A549 (cell line): Measurements from ENCODE around the gene SVIL. TPM values are rescaled to one million over a fixed set of nuclear protein-coding genes. Genes with fewer than 3 reads are reported as not detected.
A peak's percentile ranks its signal among the peaks of the same experiment; 100 is the strongest.

Source experiments
- ATAC-seq, 2 experiments: fragments of 200-7000 bp in 1 of 2; fragments of >200 bp in 1 of 2; cut with Nextera tagmentation in 1 of 2; cut with Tn5 transposase in 1 of 2; 3 replicates each; pipeline versions ENCODE4 v1.8.0 to v1.9.1; 2018 to 2020; ENCODE audit warnings: mild to moderate bottlenecking in 1 of 2, moderate library complexity in 1 of 2
- CTCF ChIA-PET: fragments of 300-600 bp; sonication (Branson Sonifier 250); formaldehyde crosslinking; extraction: SDS; loops from one replicate; lab custom pipeline; 2021; ENCODE audit warnings: antibody characterized with exemption, inconsistent platforms; lab: Yijun Ruan, JAX
- POLR2A ChIA-PET: fragments of 350-600 bp; formaldehyde crosslinking; extraction: SDS; loops from one replicate; lab custom pipeline; 2021; ENCODE audit warnings: antibody characterized with exemption, inconsistent platforms; lab: Yijun Ruan, JAX
- DNase-seq, 2 experiments: peaks; one replicate each; pipeline versions ENCODE4 v3.0.0 to v3.0.0-alpha.2; 2011 to 2016; ENCODE audit warnings: low read depth in 1 of 2, low spot score in 1 of 2
- FAIRE-seq: peaks from 2 replicates; lab custom pipeline; 2011; peaks lifted over from hg19 to GRCh38; lab: Jason Lieb, UNC
- H3K27ac ChIP-seq, 2 experiments: fragments of >200 bp; sonication (Bioruptor Twin); formaldehyde crosslinking; 3 replicates each; pipeline ENCODE4 v1.5.1; 2016 to 2017
- H3K4me1 ChIP-seq: fragments of >200 bp; sonication (Bioruptor Twin); formaldehyde crosslinking; 3 replicates; pipeline ENCODE4 v1.6.1; 2016
- H3K4me2 ChIP-seq: fragments of >200 bp; sonication (Bioruptor Twin); formaldehyde crosslinking; 3 replicates; pipeline ENCODE4 v1.6.1; 2016
- H3K4me3 ChIP-seq: fragments of >200 bp; sonication (Bioruptor Twin); formaldehyde crosslinking; 3 replicates; pipeline ENCODE4 v1.5.1; 2016
- H3K9me3 ChIP-seq: fragments of >200 bp; sonication (Bioruptor Twin); formaldehyde crosslinking; 3 replicates; pipeline ENCODE4 v1.6.1; 2016
- CBX2 ChIP-seq: fragments of 200-600 bp; sonication (generic); IDR thresholded peaks from 2 replicates; pipeline ENCODE4 v1.6.1; 2016; ENCODE audit warnings: low read depth, mild to moderate bottlenecking, borderline replicate concordance
- CBX8 ChIP-seq: fragments of 200-600 bp; sonication (generic); IDR thresholded peaks from 2 replicates; pipeline ENCODE4 v1.6.1; 2016
- CHD4 ChIP-seq: fragments of 200-600 bp; sonication (generic); IDR thresholded peaks from 2 replicates; pipeline ENCODE4 v1.6.1; 2016; ENCODE audit warnings: antibody characterized with exemption, mild to moderate bottlenecking, borderline replicate concordance
- EHF ChIP-seq: fragments of 250-450 bp; sonication (Bioruptor Pico); IDR thresholded peaks from 2 replicates; pipeline ENCODE4 v1.5.0; 2020; ENCODE audit warnings: mild to moderate bottlenecking
- ELK1 ChIP-seq: fragments of 150-350 bp; IDR thresholded peaks from 2 replicates; pipeline ENCODE4 v1.6.1; 2014; ENCODE audit warnings: low read depth, mild to moderate bottlenecking, low read length
- FOSB ChIP-seq: fragments of 250-450 bp; sonication (Bioruptor Pico); IDR thresholded peaks from 2 replicates; pipeline ENCODE4 v1.5.0; 2020; ENCODE audit warnings: mild to moderate bottlenecking, moderate library complexity
- FOSL2 ChIP-seq, 2 experiments: fragments of 450-650 bp in 1 of 2; fragments of >200 bp in 1 of 2; sonication (Bioruptor Twin) in 1 of 2; formaldehyde crosslinking; IDR thresholded peaks; 2 replicates each; pipeline versions ENCODE4 v1.5.0 to v1.6.1; 2016 to 2020; ENCODE audit warnings: mild to moderate bottlenecking in 1 of 2, moderate library complexity in 1 of 2
- HES2 ChIP-seq: fragments of >200 bp; sonication (Bioruptor Twin); formaldehyde crosslinking; IDR thresholded peaks from 2 replicates; pipeline ENCODE4 v1.6.1; 2016
- HOXA7 ChIP-seq: fragments of 250-450 bp; sonication (Bioruptor Pico); IDR thresholded peaks from 2 replicates; pipeline ENCODE4 v1.5.0; 2020; ENCODE audit warnings: mild to moderate bottlenecking, moderate library complexity
- JUNB ChIP-seq: fragments of >200 bp; sonication (Bioruptor Twin); formaldehyde crosslinking; IDR thresholded peaks from 2 replicates; pipeline ENCODE4 v1.6.1; 2016
- KDM1A ChIP-seq: fragments of 200-600 bp; sonication (generic); IDR thresholded peaks from 2 replicates; pipeline ENCODE4 v1.6.1; 2016; ENCODE audit warnings: low read depth, mild to moderate bottlenecking
- MAFK ChIP-seq: fragments of 450-650 bp; IDR thresholded peaks from 2 replicates; pipeline ENCODE4 v1.6.1; 2014; ENCODE audit not compliant: partially characterized antibody
- NPAS2 ChIP-seq: fragments of 250-450 bp; sonication (Bioruptor Pico); IDR thresholded peaks from 2 replicates; pipeline ENCODE4 v1.8.0; 2022; ENCODE audit warnings: mild to moderate bottlenecking, moderate library complexity, borderline replicate concordance
- PHF8 ChIP-seq: fragments of 200-600 bp; sonication (generic); IDR thresholded peaks from 2 replicates; pipeline ENCODE4 v1.6.1; 2016; ENCODE audit warnings: low read depth, mild to moderate bottlenecking, antibody characterized with exemption, moderate library complexity, borderline replicate concordance
- REST ChIP-seq: fragments of 200-600 bp; sonication (generic); IDR thresholded peaks from 2 replicates; pipeline ENCODE4 v1.6.1; 2016; ENCODE audit warnings: antibody characterized with exemption, mild to moderate bottlenecking, moderate library complexity
- RNF2 ChIP-seq: fragments of 200-600 bp; sonication (generic); IDR thresholded peaks from 2 replicates; pipeline ENCODE4 v1.6.1; 2016; ENCODE audit warnings: low read depth, mild to moderate bottlenecking, antibody characterized with exemption, moderate library complexity, borderline replicate concordance
- SREBF2 ChIP-seq: fragments of 450-650 bp; IDR thresholded peaks from 2 replicates; pipeline ENCODE4 v1.6.1; 2014; ENCODE audit warnings: mild to moderate bottlenecking, moderate library complexity
- WGBS: methylation state at CpG from one replicate; pipeline ENCODE4 v1.1.6; 2017; ENCODE audit errors: missing lambda C conversion rate; 5-methylcytosine and 5-hydroxymethylcytosine counted together
- polyA plus RNA-seq, 4 experiments: library from polyadenylated mRNA; depleted of rRNA in 3 of 4; stranded (reverse); fragments of >200 nt; fragmentation: RNase III in 1 of 4; extraction: RNeasy Plus Mini Kit Qiagen cat#74134 plus additional on column Dnase treatment in 1 of 4; gene quantifications; 2 replicates in 3 of 4; 3 replicates in 1 of 4; pipeline ENCODE4 v1.2.3, GENCODE V29; 2011 to 2017
- TF ChIP-seq, protein P1 (sequence below): fragments of >200 bp; sonication (Bioruptor Twin); formaldehyde crosslinking; IDR thresholded peaks from 3 replicates; pipeline ENCODE4 v1.6.1; 2016

Gene SVIL
- polyA plus RNA-seq, 2 of the 4 experiments (the other 2 are of a cell fraction) = 12.0 to 20.4 TPM

GRCh38 chr10:29621161-29621560 is 13.6 kb downstream of the SVIL start:
- ChIA-PET POLR2A (no interaction called here), CTCF (interaction anchor here (1.1 to 4.1 kb wide), 4 partner anchors 15 to 114 kb away, joined by 3 to 14 read pairs (median 7); no protein-coding TSS in a partner anchor)
- Histone ChIP-seq H3K27ac (peak overlapping the region in 1 of 2 experiments; percentile 58; a peak in 3 of 6 replicates), H3K4me2 (no peak overlapping the region; the same call in 2 of the 3 replicates), H3K9me3 (no peaks in the 10 kb centered on the region), H3K4me1 (peaks cover 40% of the 10 kb centered on the region), H3K4me3 (no peak overlapping the region)
- WGBS = 43% methylated on average over 7 of the region's 7 CpGs
- TF ChIP-seq PHF8 (no peak), HOXA7 (no peak), CHD4 (no peak), REST (no peak), NPAS2 (no peak), MAFK (no peak), HES2 (no peak), FOSB (CRISPR knock-in tag) (no peak), ELK1 (no peak), SREBF2 (no peak), RNF2 (no peak), EHF (CRISPR knock-in tag) (no peak), JUNB (no peak)
- TF ChIP-seq, protein P1, sequence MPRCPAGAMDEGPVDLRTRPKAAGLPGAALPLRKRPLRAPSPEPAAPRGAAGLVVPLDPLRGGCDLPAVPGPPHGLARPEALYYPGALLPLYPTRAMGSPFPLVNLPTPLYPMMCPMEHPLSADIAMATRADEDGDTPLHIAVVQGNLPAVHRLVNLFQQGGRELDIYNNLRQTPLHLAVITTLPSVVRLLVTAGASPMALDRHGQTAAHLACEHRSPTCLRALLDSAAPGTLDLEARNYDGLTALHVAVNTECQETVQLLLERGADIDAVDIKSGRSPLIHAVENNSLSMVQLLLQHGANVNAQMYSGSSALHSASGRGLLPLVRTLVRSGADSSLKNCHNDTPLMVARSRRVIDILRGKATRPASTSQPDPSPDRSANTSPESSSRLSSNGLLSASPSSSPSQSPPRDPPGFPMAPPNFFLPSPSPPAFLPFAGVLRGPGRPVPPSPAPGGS = no peak
- DNase-seq (peak in 1 of 2 experiments; percentile 15), FAIRE-seq (no peak), ATAC-seq (0 out of 6 replicates have a peak, but pooled peaks of 1 of the 2 experiments have one; percentile 15)

GRCh38 chr10:29620112-29620690 is 14.6 kb downstream of the SVIL start:
- Histone ChIP-seq H3K27ac (no peak overlapping the region), H3K4me2 (no peak overlapping the region), H3K9me3 (no peaks in the 10 kb centered on the region), H3K4me3 (no peak overlapping the region)
- DNase-seq = no peak
- TF ChIP-seq CBX8 (no peak), EHF (CRISPR knock-in tag) (no peak), FOSL2 (IDR thresholded peaks at IDR 0.05) (no peak), FOSL2 (CRISPR knock-in tag; IDR thresholded peaks at IDR 0.05) (no peak), CBX2 (no peak), HES2 (no peak), KDM1A (no peak)
- TF ChIP-seq, all 56 proteins: peak for 0
- FAIRE-seq = no peak
- WGBS = 91% methylated on average over 5 of the region's 5 CpGs
- ATAC-seq = no peak
- CTCF ChIA-PET = interaction anchor here (0.6 to 1.3 kb wide), 3 partner anchors 16 to 86 kb away, joined by 3 read pairs; no protein-coding TSS in a partner anchor
- POLR2A ChIA-PET = no interaction called here
- peaks cover 40% of the 10 kb centered on the region for H3K4me1 ChIP-seq
